H9 (cell line): Measurements from ENCODE around the gene DAAM2. TPM values are rescaled to one million over a fixed set of nuclear protein-coding genes. Genes with fewer than 3 reads are reported as not detected.

Experiments
- DNase-seq: peaks from one replicate; pipeline ENCODE4 v3.0.0-alpha.2; 2017
- H2AFZ ChIP-seq: one replicate; pipeline ENCODE4 v1.6.1; 2013; ENCODE audit warnings: mild to moderate bottlenecking, low read length, control low read depth, moderate library complexity
- H2AK5ac ChIP-seq: 2 replicates; pipeline ENCODE4 v1.6.1; 2013; ENCODE audit warnings: low read length, control low read depth, mixed read lengths; ENCODE audit not compliant: insufficient read length
- H2BK120ac ChIP-seq: one replicate; pipeline ENCODE4 v1.6.1; 2013; ENCODE audit warnings: low read depth, mild to moderate bottlenecking, low read length, control low read depth, inconsistent platforms; ENCODE audit not compliant: poor library complexity, severe bottlenecking
- H2BK12ac ChIP-seq: 2 replicates; pipeline ENCODE4 v1.6.1; 2013; ENCODE audit warnings: low read length, control low read depth, mixed read lengths, low read depth; ENCODE audit not compliant: insufficient read length
- H2BK15ac ChIP-seq: 2 replicates; pipeline ENCODE4 v1.6.1; 2013; ENCODE audit warnings: low read depth, low read length, control low read depth
- H2BK20ac ChIP-seq: one replicate; pipeline ENCODE4 v1.6.1; 2013; ENCODE audit warnings: low read depth, mild to moderate bottlenecking, low read length, control low read depth, inconsistent platforms; ENCODE audit not compliant: poor library complexity, severe bottlenecking
- H2BK5ac ChIP-seq: 2 replicates; pipeline ENCODE4 v1.6.1; 2013; ENCODE audit warnings: low read length, control low read depth, mixed read lengths; ENCODE audit not compliant: insufficient read length
- H3K14ac ChIP-seq: 2 replicates; pipeline ENCODE4 v1.6.1; 2013; ENCODE audit warnings: low read length, control low read depth; ENCODE audit not compliant: insufficient read depth
- H3K18ac ChIP-seq: 2 replicates; pipeline ENCODE4 v1.6.1; 2013; ENCODE audit warnings: low read depth, mild to moderate bottlenecking, mixed read lengths, low read length, control low read depth; ENCODE audit not compliant: insufficient read length
- H3K23ac ChIP-seq: 2 replicates; pipeline ENCODE4 v1.6.1; 2013; ENCODE audit warnings: low read length, control low read depth, mixed read lengths, low read depth; ENCODE audit not compliant: insufficient read length
- H3K23me2 ChIP-seq: 2 replicates; pipeline ENCODE4 v1.6.1; 2013; ENCODE audit warnings: low read depth, mild to moderate bottlenecking, mixed read lengths, low read length, control low read depth; ENCODE audit not compliant: insufficient read length, poor library complexity, severe bottlenecking
- H3K27ac ChIP-seq: 2 replicates; pipeline ENCODE4 v1.5.1; 2013; ENCODE audit warnings: low read length, control low read depth, mixed read lengths, low read depth; ENCODE audit not compliant: insufficient read length
- H3K27me3 ChIP-seq: 2 replicates; pipeline ENCODE4 v1.6.1; 2013; ENCODE audit warnings: low read length, control low read depth, inconsistent platforms; ENCODE audit not compliant: insufficient read depth
- H3K4ac ChIP-seq: 2 replicates; pipeline ENCODE4 v1.6.1; 2013; ENCODE audit warnings: low read depth, mild to moderate bottlenecking, control low read depth, inconsistent platforms, low read length, moderate library complexity
- H3K4me1 ChIP-seq: 2 replicates; pipeline ENCODE4 v1.6.1; 2013; ENCODE audit warnings: low read length, control low read depth, inconsistent platforms; ENCODE audit not compliant: insufficient read depth
- H3K4me2 ChIP-seq: 2 replicates; pipeline ENCODE4 v1.6.1; 2013; ENCODE audit warnings: low read length, control low read depth, mixed read lengths; ENCODE audit not compliant: insufficient read length, insufficient read depth
- H3K56ac ChIP-seq: 2 replicates; pipeline ENCODE4 v1.6.1; 2013; ENCODE audit warnings: low read depth, mild to moderate bottlenecking, mixed read lengths, low read length, control low read depth; ENCODE audit not compliant: insufficient read length
- H3K79me1 ChIP-seq: 2 replicates; pipeline ENCODE4 v1.6.1; 2013; ENCODE audit warnings: low read depth, mild to moderate bottlenecking, moderate library complexity, low read length, control low read depth, inconsistent platforms; ENCODE audit not compliant: insufficient read depth, poor library complexity, severe bottlenecking
- H3K79me2 ChIP-seq: 2 replicates; pipeline ENCODE4 v1.6.1; 2013; ENCODE audit warnings: low read length, control low read depth, inconsistent platforms; ENCODE audit not compliant: insufficient read depth
- H3K9ac ChIP-seq: 2 replicates; pipeline ENCODE4 v1.6.1; 2013; ENCODE audit warnings: low read length, control low read depth, mixed read lengths; ENCODE audit not compliant: insufficient read length; ENCODE audit errors: extremely low read depth
- H3K9me3 ChIP-seq: one replicate; pipeline ENCODE4 v1.6.1; 2013; ENCODE audit warnings: low read depth, low read length, inconsistent platforms; ENCODE audit not compliant: control insufficient read depth
- H3T11ph ChIP-seq: one replicate; pipeline ENCODE4 v1.6.1; 2013; ENCODE audit warnings: mild to moderate bottlenecking, low read length, control low read depth, inconsistent platforms
- H4K20me1 ChIP-seq: one replicate; pipeline ENCODE4 v1.6.1; 2013; ENCODE audit not compliant: control insufficient read depth, insufficient read length, insufficient read depth
- H4K5ac ChIP-seq: 2 replicates; pipeline ENCODE4 v1.6.1; 2013; ENCODE audit warnings: low read depth, mild to moderate bottlenecking, mixed read lengths, low read length, control low read depth; ENCODE audit not compliant: insufficient read length
- H4K8ac ChIP-seq: replicated peaks from 2 replicates; pipeline ENCODE4 v1.6.1; 2013; ENCODE audit warnings: low read length, control low read depth, mixed read lengths, low read depth; ENCODE audit not compliant: insufficient read length
- H4K91ac ChIP-seq: 2 replicates; pipeline ENCODE4 v1.6.1; 2013; ENCODE audit warnings: low read depth, mild to moderate bottlenecking, moderate library complexity, mixed read lengths, low read length, control low read depth; ENCODE audit not compliant: insufficient read length
- H3K27ac Mint-ChIP-seq, 3 experiments: 2 replicates in 2 of 3; 3 replicates in 1 of 3; pipeline ENCODE4 v1.8.0; 2020 to 2021; ENCODE audit warnings: mixed read lengths in 3 of 3, mild to moderate bottlenecking in 1 of 3, moderate library complexity in 1 of 3
- H3K27me3 Mint-ChIP-seq: 2 replicates; pipeline ENCODE4 v1.8.0; 2021; ENCODE audit warnings: low read depth, mild to moderate bottlenecking, moderate library complexity, mixed read lengths
- H3K36me3 Mint-ChIP-seq, 3 experiments: 2 replicates in 2 of 3; 3 replicates in 1 of 3; pipeline ENCODE4 v1.8.0; 2020 to 2021; ENCODE audit warnings: low read depth in 3 of 3, mixed read lengths in 3 of 3; ENCODE audit not compliant: insufficient read depth in 1 of 3
- H3K4me1 Mint-ChIP-seq, 2 experiments: 2 replicates each; pipeline ENCODE4 v1.8.0; 2020; ENCODE audit warnings: mixed read lengths in 2 of 2
- H3K4me3 Mint-ChIP-seq, 2 experiments: 2 replicates in 1 of 2; 3 replicates in 1 of 2; pipeline ENCODE4 v1.8.0; 2020 to 2021; ENCODE audit warnings: mild to moderate bottlenecking in 2 of 2, mixed read lengths in 2 of 2, moderate library complexity in 1 of 2
- H3K9me3 Mint-ChIP-seq, 2 experiments: 2 replicates in 1 of 2; 3 replicates in 1 of 2; pipeline ENCODE4 v1.8.0; 2020; ENCODE audit warnings: mild to moderate bottlenecking in 2 of 2, mixed read lengths in 2 of 2, moderate library complexity in 1 of 2
- WGBS: extraction: QIAGEN DNeasy Blood & Tissue Kit; methylation state at CpG from one replicate; pipeline ENCODE4 v1.1.7; 2013; ENCODE audit warnings: missing lambda C conversion rate, low lambda C conversion rate, mixed read lengths; ENCODE audit not compliant: insufficient read length; ENCODE audit errors: extremely low coverage; 5-methylcytosine and 5-hydroxymethylcytosine counted together
- total RNA-seq: library from RNA; stranded (reverse); gene quantifications from 2 replicates; pipeline ENCODE4 v1.2.1, GENCODE V29; 2021
- TF ChIP-seq, protein P1 (sequence below): fragments of 200-600 bp; sonication (generic); conservative IDR thresholded peaks from 3 replicates; pipeline ENCODE4 v1.8.0; 2021; ENCODE audit warnings: antibody characterized with exemption, mild to moderate bottlenecking

Gene DAAM2
- total RNA-seq, 1 experiment from 2014 or later: 1.1 TPM

DNA sequence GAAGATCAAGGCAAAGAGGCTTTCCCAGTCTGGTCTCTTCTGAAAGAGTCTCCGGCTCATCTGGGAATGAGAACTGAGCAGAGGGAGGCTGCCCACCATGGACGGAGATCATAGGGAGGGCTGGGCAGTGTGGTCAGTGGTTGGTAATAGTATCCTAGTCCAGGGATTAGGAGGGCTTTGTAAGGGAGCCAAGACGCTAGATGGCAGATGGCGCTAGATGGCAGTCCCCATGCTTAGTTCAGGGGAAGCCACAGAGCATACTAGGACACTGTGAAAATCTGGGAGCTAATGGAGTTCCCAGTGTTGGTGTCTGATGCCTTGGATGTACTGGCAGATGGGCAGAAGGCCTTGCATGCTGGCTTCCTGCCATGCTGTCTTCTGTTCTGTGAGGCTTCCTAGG lies 21.7 kb upstream of the DAAM2 start:
- Histone ChIP-seq H3K18ac (no peak overlapping the region), H3K79me2 (no peaks in the 10 kb centered on the region), H4K5ac (no peak overlapping the region), H3K23me2 (no peaks in the 10 kb centered on the region), H3K4me2 (no peak overlapping the region), H3K4ac (no peak overlapping the region), H4K20me1 (no peaks in the 10 kb centered on the region), H3K9ac (no peak overlapping the region), H4K8ac (no peak overlapping the region), H3T11ph (no peak overlapping the region), H3K4me1 (no peaks in the 10 kb centered on the region), H2BK20ac (no peak overlapping the region), H3K9me3 (no peaks in the 10 kb centered on the region), H2BK15ac (no peak overlapping the region), H2AFZ (no peak overlapping the region), H3K27me3 (no peaks in the 10 kb centered on the region), H2BK12ac (no peak overlapping the region), H2BK5ac (no peak overlapping the region), H2AK5ac (no peak overlapping the region), H4K91ac (no peak overlapping the region), H3K23ac (no peak overlapping the region), H3K27ac (no peak overlapping the region), H3K14ac (no peak overlapping the region), H2BK120ac (no peak overlapping the region), H3K56ac (no peak overlapping the region), H3K79me1 (no peaks in the 10 kb centered on the region)
- peaks cover 3% of the 10 kb centered on the region for H3K27me3 Mint-ChIP-seq
- no peaks in the 10 kb centered on the region for H3K4me1 Mint-ChIP-seq
- DNase-seq: no peak
- peaks cover 0 to 6% of the 10 kb centered on the region in 2 experiments; a peak in 2 of 5 replicates for H3K9me3 Mint-ChIP-seq
- WGBS: no CpG with 5 or more reads among the region's 4 CpGs
- H3K4me3 Mint-ChIP-seq: no peak overlapping the region
- TF ChIP-seq, protein P1, sequence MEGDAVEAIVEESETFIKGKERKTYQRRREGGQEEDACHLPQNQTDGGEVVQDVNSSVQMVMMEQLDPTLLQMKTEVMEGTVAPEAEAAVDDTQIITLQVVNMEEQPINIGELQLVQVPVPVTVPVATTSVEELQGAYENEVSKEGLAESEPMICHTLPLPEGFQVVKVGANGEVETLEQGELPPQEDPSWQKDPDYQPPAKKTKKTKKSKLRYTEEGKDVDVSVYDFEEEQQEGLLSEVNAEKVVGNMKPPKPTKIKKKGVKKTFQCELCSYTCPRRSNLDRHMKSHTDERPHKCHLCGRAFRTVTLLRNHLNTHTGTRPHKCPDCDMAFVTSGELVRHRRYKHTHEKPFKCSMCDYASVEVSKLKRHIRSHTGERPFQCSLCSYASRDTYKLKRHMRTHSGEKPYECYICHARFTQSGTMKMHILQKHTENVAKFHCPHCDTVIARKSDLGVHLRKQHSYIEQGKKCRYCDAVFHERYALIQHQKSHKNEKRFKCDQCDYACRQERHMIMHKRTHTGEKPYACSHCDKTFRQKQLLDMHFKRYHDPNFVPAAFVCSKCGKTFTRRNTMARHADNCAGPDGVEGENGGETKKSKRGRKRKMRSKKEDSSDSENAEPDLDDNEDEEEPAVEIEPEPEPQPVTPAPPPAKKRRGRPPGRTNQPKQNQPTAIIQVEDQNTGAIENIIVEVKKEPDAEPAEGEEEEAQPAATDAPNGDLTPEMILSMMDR: no peak
- no peak overlapping the region for H3K27ac Mint-ChIP-seq
- peaks cover 0 to 2% (median 0%) of the 10 kb centered on the region in 3 experiments; a peak in 2 of 7 replicates for H3K36me3 Mint-ChIP-seq
